K562 (cell line): ENCODE data around the gene NR3C2. TPM values are rescaled to one million over a fixed set of nuclear protein-coding genes. Genes with fewer than 3 reads are reported as not detected.

Experiments
- ATAC-seq: fragments of 200-7000 bp; cut with Tn5 transposase; 3 replicates; pipeline ENCODE4 v1.9.1; 2020; ENCODE audit warnings: moderate library complexity
- BruUV-seq: library from RNA; stranded (reverse); fragments of 400-500 nt; replicated peaks from 2 replicates; lab custom pipeline; 2021; lab: Mats Ljungman, UMichigan
- CTCF ChIA-PET: fragments of 300-600 bp; formaldehyde crosslinking; extraction: SDS; loops from one replicate; lab custom pipeline; 2021; ENCODE audit warnings: low intra/inter-chr PET ratio; lab: Yijun Ruan, JAX
- POLR2A ChIA-PET: fragments of 300-600, 350-650 bp; sonication (Branson Sonifier 250); formaldehyde crosslinking; extraction: SDS; loops from one replicate; lab custom pipeline; 2021; ENCODE audit warnings: antibody characterized with exemption, inconsistent platforms; lab: Yijun Ruan, JAX
- DNase-seq, 4 experiments: peaks; one replicate each; pipeline versions ENCODE4 v3.0.0 to v3.0.0-alpha.2; 2011 to 2018; ENCODE audit warnings: low spot score in 3 of 4, mixed read lengths in 3 of 4; ENCODE audit errors: extremely low read depth in 1 of 4
- FAIRE-seq: peaks from 2 replicates; lab custom pipeline; 2011; peaks lifted over from hg19 to GRCh38; lab: Jason Lieb, UNC
- H2AFZ ChIP-seq: 2 replicates; pipeline ENCODE4 v1.6.0; 2011; ENCODE audit warnings: low read depth, low read length, control low read depth, inconsistent platforms
- H3K27ac ChIP-seq: fragments of 200-600 bp; 3 replicates; pipeline ENCODE4 v1.8.0; 2011; ENCODE audit warnings: low read depth, mild to moderate bottlenecking, control low read depth, inconsistent platforms, low read length, moderate library complexity, mixed read lengths; ENCODE audit errors: extremely low read depth
- H3K27me3 ChIP-seq, 2 experiments: fragments of 300-600 bp in 1 of 2; 2 replicates in 1 of 2; 3 replicates in 1 of 2; pipeline versions ENCODE4 v1.6.0 to v1.8.0; 2011; ENCODE audit warnings: inconsistent platforms in 2 of 2, low read length in 2 of 2, mild to moderate bottlenecking in 1 of 2, mixed read lengths in 1 of 2, moderate library complexity in 1 of 2; ENCODE audit not compliant: control insufficient read depth in 2 of 2, insufficient read depth in 2 of 2
- H3K36me3 ChIP-seq: fragments of 300-600 bp; 3 replicates; pipeline ENCODE4 v1.8.0; 2011; ENCODE audit warnings: mild to moderate bottlenecking, low read length, inconsistent platforms; ENCODE audit not compliant: control insufficient read depth, insufficient read depth
- H3K4me1 ChIP-seq, 2 experiments: fragments of 200-600 bp in 1 of 2; replicated peaks in 1 of 2; 2 replicates in 1 of 2; 3 replicates in 1 of 2; pipeline versions ENCODE4 v1.5.1 to v1.8.0; 2011; ENCODE audit warnings: inconsistent platforms in 2 of 2, low read length in 2 of 2, mild to moderate bottlenecking in 1 of 2, mixed read lengths in 1 of 2, moderate library complexity in 1 of 2; ENCODE audit not compliant: control insufficient read depth in 2 of 2, insufficient read depth in 2 of 2
- H3K4me2 ChIP-seq: 2 replicates; pipeline ENCODE4 v1.6.1; 2011; ENCODE audit warnings: low read length, control low read depth, inconsistent platforms, mixed read lengths; ENCODE audit not compliant: insufficient read depth
- H3K4me3 ChIP-seq: fragments of 200-600 bp; sonication (generic), shearing (Covaris generic); 2 replicates; pipeline ENCODE4 v1.5.1; 2016; ENCODE audit warnings: control low read depth, inconsistent platforms
- H3K79me2 ChIP-seq: fragments of 200-600 bp; 3 replicates; pipeline ENCODE4 v1.8.0; 2011; ENCODE audit warnings: low read length, inconsistent platforms; ENCODE audit not compliant: control insufficient read depth, insufficient read depth
- H3K9ac ChIP-seq, 2 experiments: 2 replicates each; pipeline versions ENCODE4 v1.6.0 to v1.6.1; 2011; ENCODE audit warnings: low read depth in 2 of 2, low read length in 2 of 2, control low read depth in 1 of 2, inconsistent platforms in 1 of 2, mild to moderate bottlenecking in 1 of 2, mixed read lengths in 1 of 2; ENCODE audit not compliant: insufficient read depth in 1 of 2
- H3K9me1 ChIP-seq: one replicate; pipeline ENCODE4 v1.6.0; 2011; ENCODE audit warnings: inconsistent platforms, mild to moderate bottlenecking, low read length, moderate library complexity; ENCODE audit not compliant: control insufficient read depth, insufficient read depth
- H3K9me3 ChIP-seq: replicated peaks from 2 replicates; pipeline ENCODE4 v1.5.1; 2011; ENCODE audit warnings: low read depth, low read length, inconsistent platforms; ENCODE audit not compliant: control insufficient read depth, insufficient read depth
- H4K20me1 ChIP-seq: replicated peaks from 2 replicates; pipeline ENCODE4 v1.6.1; 2011; ENCODE audit warnings: low read length, inconsistent platforms, mixed read lengths; ENCODE audit not compliant: control insufficient read depth, insufficient read depth
- CREM ChIP-seq: IDR thresholded peaks from 2 replicates; pipeline ENCODE4 v1.6.1; 2014; ENCODE audit warnings: antibody characterized with exemption, low read depth
- DDX20 ChIP-seq: fragments of 450-650 bp; IDR thresholded peaks from 2 replicates; pipeline ENCODE4 v1.6.1; 2016; ENCODE audit warnings: missing genetic modification characterization, low read depth, mild to moderate bottlenecking, missing compliant biosample characterization, moderate library complexity
- EHMT2 ChIP-seq: fragments of 450-650 bp; IDR thresholded peaks from 2 replicates; pipeline ENCODE4 v1.6.1; 2018; ENCODE audit warnings: antibody characterized with exemption
- GATA2 ChIP-seq: sonication (generic); formaldehyde crosslinking; IDR thresholded peaks from 2 replicates; pipeline ENCODE4 v1.4.0; 2020; ENCODE audit warnings: mild to moderate bottlenecking, missing genetic modification reagents
- GATAD2B ChIP-seq: fragments of 450-650 bp; IDR thresholded peaks from 2 replicates; pipeline ENCODE4 v1.6.1; 2017; ENCODE audit warnings: mild to moderate bottlenecking, borderline replicate concordance
- GTF2F1 ChIP-seq: IDR thresholded peaks from 2 replicates; pipeline ENCODE4 v1.6.1; 2011; ENCODE audit warnings: low read depth, low read length, improper control_type of control experiment
- KAT2B ChIP-seq: IDR thresholded peaks from one replicate; pipeline ENCODE4 v1.6.1; 2012; ENCODE audit warnings: low read depth, mild to moderate bottlenecking, control low read depth, inconsistent platforms, low read length, moderate library complexity
- KDM1A ChIP-seq, 2 experiments: fragments of 450-650 bp; IDR thresholded peaks; 2 replicates each; pipeline ENCODE4 v1.6.1; 2016; ENCODE audit warnings: mild to moderate bottlenecking in 2 of 2
- L3MBTL2 ChIP-seq: fragments of 450-650 bp; IDR thresholded peaks from 2 replicates; pipeline ENCODE4 v1.6.1; 2016; ENCODE audit warnings: mild to moderate bottlenecking, moderate library complexity
- NCOA6 ChIP-seq: fragments of 450-650 bp; IDR thresholded peaks from 2 replicates; pipeline ENCODE4 v1.6.1; 2017; ENCODE audit warnings: mild to moderate bottlenecking
- NCOR1 ChIP-seq: fragments of 450-650 bp; IDR thresholded peaks from 2 replicates; pipeline ENCODE4 v1.6.1; 2016; ENCODE audit warnings: mild to moderate bottlenecking, moderate library complexity
- NUFIP1 ChIP-seq: fragments of 450-650 bp; IDR thresholded peaks from 2 replicates; pipeline ENCODE4 v1.6.1; 2018; ENCODE audit not compliant: partially characterized antibody
- RFX5 ChIP-seq: IDR thresholded peaks from 2 replicates; pipeline ENCODE4 v1.6.1; 2011; ENCODE audit warnings: low read depth, mild to moderate bottlenecking, improper control_type of control experiment, low read length
- SIX5 ChIP-seq, 2 experiments: IDR thresholded peaks; 2 replicates each; pipeline ENCODE4 v1.6.1; 2011; ENCODE audit warnings: low read length in 2 of 2, borderline replicate concordance in 1 of 2, low read depth in 1 of 2, mild to moderate bottlenecking in 1 of 2, moderate library complexity in 1 of 2; ENCODE audit not compliant: insufficient read depth in 1 of 2
- TEAD2 ChIP-seq: fragments of 450-650 bp; IDR thresholded peaks from 2 replicates; pipeline ENCODE4 v1.6.1; 2016; ENCODE audit warnings: missing genetic modification characterization, control low read depth, missing compliant biosample characterization
- USF2 ChIP-seq: sonication (generic); formaldehyde crosslinking; IDR thresholded peaks from 2 replicates; pipeline ENCODE4 v1.5.0; 2020; ENCODE audit warnings: missing genetic modification reagents
- ZBED1 ChIP-seq: IDR thresholded peaks from 2 replicates; pipeline ENCODE4 v1.6.1; 2014
- ZSCAN29 ChIP-seq: fragments of 450-650 bp; IDR thresholded peaks from 2 replicates; pipeline ENCODE4 v1.6.1; 2017
- WGBS: fragments of 100-300 bp; shearing (Covaris generic); methylation state at CpG from one replicate; pipeline ENCODE4 v1.1.6; 2016; ENCODE audit warnings: low coverage, mixed read lengths; ENCODE audit not compliant: insufficient coverage; ENCODE audit errors: missing lambda C conversion rate; 5-methylcytosine and 5-hydroxymethylcytosine counted together
- in situ Hi-C: fragments of 300-500 bp; cut with MboI; formaldehyde crosslinking; loops from 4 replicates; pipeline ENCODE4 v1.15.0; 2018; ENCODE audit warnings: inconsistent platforms, mixed read lengths
- intact Hi-C: fragments of 100-400 bp; cut with micrococcal nuclease; formaldehyde crosslinking; loops from 2 replicates; pipeline ENCODE4 v1.14.2; 2022
- polyA plus RNA-seq, 8 experiments: library from polyadenylated mRNA; depleted of rRNA in 4 of 8; stranded (reverse) in 5 of 8; unstranded in 3 of 8; fragments of >200 nt; fragmentation: Nextera tagmentation in 2 of 8; fragmentation: Illumina TruSeq in 1 of 8; extraction: Ambion mirVana in 2 of 8; extraction: Trizol in 1 of 8; gene quantifications; 2 replicates each; pipeline versions ENCODE4 v1.2.1 to v1.2.3, GENCODE V29; 2011 to 2014; ENCODE audit warnings: inconsistent platforms in 1 of 8, missing spikeins in 1 of 8
- total RNA-seq, 7 experiments: library from RNA; depleted of rRNA in 6 of 7; stranded (reverse); fragments of >200 nt in 6 of 7; fragmentation: Illumina TruSeq in 2 of 7; extraction: Trizol in 2 of 7; gene quantifications; 2 replicates each; pipeline versions ENCODE4 v1.2.1 to v1.2.3, GENCODE V29; 2011 to 2021; ENCODE audit warnings: low replicate concordance in 1 of 7
- TF ChIP-seq, protein P1 (sequence below): sonication (generic); formaldehyde crosslinking; IDR thresholded peaks from 2 replicates; pipeline ENCODE4 v1.4.0; 2020; ENCODE audit warnings: mild to moderate bottlenecking, missing genetic modification reagents

NR3C2 gene
- total and polyA plus RNA-seq, 9 of the 15 experiments (the other 6 are each of a cell fraction or from before 2014, with no cell fraction given) = 0.01 to 0.28 (median 0.16) TPM; not detected in 2

DNA sequence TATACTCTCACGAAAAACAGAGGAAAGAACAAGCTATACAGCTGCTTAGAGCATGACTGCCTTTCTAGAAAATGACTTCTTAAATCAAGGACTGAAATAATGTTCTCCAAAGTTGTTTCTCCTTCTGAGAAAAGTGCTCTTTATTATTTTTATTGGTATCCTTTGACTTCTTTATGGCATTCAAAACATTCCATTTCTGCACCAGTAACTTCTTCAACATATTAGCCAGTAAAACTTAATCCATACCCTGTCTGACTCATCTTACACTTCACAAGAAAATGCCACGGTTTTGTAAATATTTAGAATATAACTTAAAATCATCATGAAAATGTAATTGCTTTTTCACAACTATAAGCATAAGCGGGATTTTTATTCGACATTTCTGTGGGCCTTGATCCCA, 180.4 kb downstream of the NR3C2 start:
- 0% methylated on average over 4 of the region's 4 CpGs for WGBS
- no peaks in the 10 kb centered on the region for H3K9me3 ChIP-seq
- no peaks in the 10 kb centered on the region for H3K27me3 ChIP-seq
- H3K79me2 ChIP-seq = no peaks in the 10 kb centered on the region
- no peak overlapping the region for H3K9ac ChIP-seq
- no peak overlapping the region for H3K27ac ChIP-seq
- DNase-seq (no peak), ATAC-seq (no peak), FAIRE-seq (no peak)
- H2AFZ ChIP-seq = no peak overlapping the region
- no peaks in the 10 kb centered on the region for H3K36me3 ChIP-seq
- no peaks in the 10 kb centered on the region for H3K4me1 ChIP-seq
- TF ChIP-seq DDX20 (tag) (no peak), GATAD2B (no peak), ZBED1 (no peak), KDM1A (IDR thresholded peaks at IDR 0.05) (no peak), RFX5 (no peak), GATA2 (CRISPR knock-in tag) (no peak), EHMT2 (no peak), KAT2B (no peak), NCOA6 (no peak), USF2 (no peak), NUFIP1 (no peak), GTF2F1 (no peak), NCOR1 (no peak), TEAD2 (tag) (no peak), ZSCAN29 (no peak), SIX5 (IDR thresholded peaks at IDR 0.05; ENCODE audit: borderline replicate concordance in 1 of 2, insufficient read depth in 1 of 2, low read depth in 1 of 2, low read length in 2 of 2) (no peak), CREM (no peak), L3MBTL2 (no peak)
- TF ChIP-seq, protein P1, sequence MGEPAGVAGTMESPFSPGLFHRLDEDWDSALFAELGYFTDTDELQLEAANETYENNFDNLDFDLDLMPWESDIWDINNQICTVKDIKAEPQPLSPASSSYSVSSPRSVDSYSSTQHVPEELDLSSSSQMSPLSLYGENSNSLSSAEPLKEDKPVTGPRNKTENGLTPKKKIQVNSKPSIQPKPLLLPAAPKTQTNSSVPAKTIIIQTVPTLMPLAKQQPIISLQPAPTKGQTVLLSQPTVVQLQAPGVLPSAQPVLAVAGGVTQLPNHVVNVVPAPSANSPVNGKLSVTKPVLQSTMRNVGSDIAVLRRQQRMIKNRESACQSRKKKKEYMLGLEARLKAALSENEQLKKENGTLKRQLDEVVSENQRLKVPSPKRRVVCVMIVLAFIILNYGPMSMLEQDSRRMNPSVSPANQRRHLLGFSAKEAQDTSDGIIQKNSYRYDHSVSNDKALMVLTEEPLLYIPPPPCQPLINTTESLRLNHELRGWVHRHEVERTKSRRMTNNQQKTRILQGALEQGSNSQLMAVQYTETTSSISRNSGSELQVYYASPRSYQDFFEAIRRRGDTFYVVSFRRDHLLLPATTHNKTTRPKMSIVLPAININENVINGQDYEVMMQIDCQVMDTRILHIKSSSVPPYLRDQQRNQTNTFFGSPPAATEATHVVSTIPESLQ (CRISPR knock-in tag) = no peak
- TF ChIP-seq, all 486 proteins: peak for 0
- Histone ChIP-seq H3K4me2 (no peak overlapping the region), H4K20me1 (no peaks in the 10 kb centered on the region), H3K4me3 (no peak overlapping the region), H3K9me1 (no peaks in the 10 kb centered on the region)
- in situ Hi-C loops (no loop called here), intact Hi-C loops (no loop called here)
- ChIA-PET POLR2A (no interaction called here), CTCF (no interaction called here)
- BruUV-seq = no TSS peak
